ENCODE measurements around the gene TLCD2. TPM values are rescaled to one million over a fixed set of nuclear protein-coding genes. Genes with fewer than 3 reads are reported as not detected.
A peak's percentile ranks its signal among the peaks of the same experiment; 100 is the strongest.
"Not testable (repeated sequence)": the region's sequence is repeated elsewhere in the genome, so short reads cannot be mapped to it uniquely, and the experiment has no call there.

Gene TLCD2
- total RNA-seq, 1 donor from 2014 or later = 0.13 TPM

GRCh38 chr17:1731194-1731506 is 21.0 kb upstream of the TLCD2 start:
- Mint-ChIP-seq H3K4me3 (no peak overlapping the region), H3K9me3 (no peaks in the 10 kb centered on the region), H3K27ac (no peak overlapping the region), H3K36me3 (ENCODE audit: low read depth) (peaks cover 17% of the 10 kb centered on the region), H3K27me3 (ENCODE audit: insufficient read depth) (no peaks in the 10 kb centered on the region), H3K4me1 (ENCODE audit: low read depth) (peaks cover 13% of the 10 kb centered on the region)
- intact Hi-C loops (cut with micrococcal nuclease) = no loop called here
- no peak for DNase-seq (ENCODE audit: low spot score)

GRCh38 chr17:1730326-1731193 is 20.4 kb upstream of the TLCD2 start:
- no peaks in the 10 kb centered on the region for H3K9me3 Mint-ChIP-seq
- intact Hi-C loops (cut with micrococcal nuclease) = no loop called here
- no peaks in the 10 kb centered on the region for H3K27me3 Mint-ChIP-seq (ENCODE audit: insufficient read depth)
- H3K4me1 Mint-ChIP-seq (ENCODE audit: low read depth) = peaks cover 16% of the 10 kb centered on the region
- peaks cover 16% of the 10 kb centered on the region for H3K36me3 Mint-ChIP-seq (ENCODE audit: low read depth)
- H3K27ac Mint-ChIP-seq = no peak overlapping the region
- DNase-seq (ENCODE audit: low spot score) = no peak
- H3K4me3 Mint-ChIP-seq = no peak overlapping the region

- no peak for DNase-seq (ENCODE audit: low spot score)
- H3K36me3 Mint-ChIP-seq (ENCODE audit: low read depth) = peaks cover 17% of the 10 kb centered on the region
- intact Hi-C loops (cut with micrococcal nuclease) = no loop called here
- H3K4me3 Mint-ChIP-seq = no peak overlapping the region
- no peak overlapping the region for H3K27ac Mint-ChIP-seq
- H3K4me1 Mint-ChIP-seq (ENCODE audit: low read depth) = peaks cover 18% of the 10 kb centered on the region
- H3K9me3 Mint-ChIP-seq = no peaks in the 10 kb centered on the region
- no peaks in the 10 kb centered on the region for H3K27me3 Mint-ChIP-seq (ENCODE audit: insufficient read depth)
Measured at GRCh38 chr17:1729966-1730325, 19.8 kb upstream of the TLCD2 start.

- intact Hi-C loops (cut with micrococcal nuclease) = no loop called here
- peaks cover 21% of the 10 kb centered on the region for H3K4me1 Mint-ChIP-seq (ENCODE audit: low read depth)
- H3K9me3 Mint-ChIP-seq = no peaks in the 10 kb centered on the region
- H3K4me3 Mint-ChIP-seq = peak overlapping the region; percentile 45
- no peak for DNase-seq (ENCODE audit: low spot score)
- H3K27me3 Mint-ChIP-seq (ENCODE audit: insufficient read depth) = no peaks in the 10 kb centered on the region
- H3K36me3 Mint-ChIP-seq (ENCODE audit: low read depth) = peaks cover 13% of the 10 kb centered on the region
- H3K27ac Mint-ChIP-seq = no peak overlapping the region
Measured at GRCh38 chr17:1727876-1728630, 17.9 kb upstream of the TLCD2 start.

GRCh38 chr17:1727258-1727789 is 17.1 kb upstream of the TLCD2 start:
- Mint-ChIP-seq H3K27me3 (ENCODE audit: insufficient read depth) (no peaks in the 10 kb centered on the region), H3K4me3 (no peak overlapping the region), H3K9me3 (no peaks in the 10 kb centered on the region), H3K4me1 (ENCODE audit: low read depth) (peaks cover 26% of the 10 kb centered on the region), H3K36me3 (ENCODE audit: low read depth) (peaks cover 13% of the 10 kb centered on the region), H3K27ac (no peak overlapping the region)
- intact Hi-C loops (cut with micrococcal nuclease) = no loop called here
- no peak for DNase-seq (ENCODE audit: low spot score)

GRCh38 chr17:1726626-1727257 is 16.6 kb upstream of the TLCD2 start:
- H3K27me3 Mint-ChIP-seq (ENCODE audit: insufficient read depth) = no peaks in the 10 kb centered on the region
- DNase-seq (ENCODE audit: low spot score) = no peak
- H3K36me3 Mint-ChIP-seq (ENCODE audit: low read depth) = peaks cover 13% of the 10 kb centered on the region
- no peak overlapping the region for H3K4me3 Mint-ChIP-seq
- H3K9me3 Mint-ChIP-seq = no peaks in the 10 kb centered on the region
- H3K4me1 Mint-ChIP-seq (ENCODE audit: low read depth) = peaks cover 26% of the 10 kb centered on the region
- intact Hi-C loops (cut with micrococcal nuclease) = no loop called here
- H3K27ac Mint-ChIP-seq = no peak overlapping the region

- intact Hi-C loops (cut with micrococcal nuclease) = loop anchor here (2.0 kb wide), 1 partner anchor 41 kb away; the partner anchor contains the start of gene PRPF8
- peaks cover 28% of the 10 kb centered on the region for H3K4me1 Mint-ChIP-seq (ENCODE audit: low read depth)
- H3K9me3 Mint-ChIP-seq = no peaks in the 10 kb centered on the region
- no peak for DNase-seq (ENCODE audit: low spot score)
- peaks cover 13% of the 10 kb centered on the region for H3K36me3 Mint-ChIP-seq (ENCODE audit: low read depth)
- no peaks in the 10 kb centered on the region for H3K27me3 Mint-ChIP-seq (ENCODE audit: insufficient read depth)
- peak overlapping the region; percentile 83 for H3K4me3 Mint-ChIP-seq
- peak overlapping the region; percentile 23 for H3K27ac Mint-ChIP-seq
Measured at GRCh38 chr17:1725642-1726511, 15.7 kb upstream of the TLCD2 start.

- no peak for DNase-seq (ENCODE audit: low spot score)
- Mint-ChIP-seq H3K9me3 (no peaks in the 10 kb centered on the region), H3K27ac (peak overlapping the region; percentile 23), H3K4me3 (peak overlapping the region; percentile 83), H3K27me3 (ENCODE audit: insufficient read depth) (no peaks in the 10 kb centered on the region), H3K4me1 (ENCODE audit: low read depth) (peaks cover 32% of the 10 kb centered on the region), H3K36me3 (ENCODE audit: low read depth) (peaks cover 13% of the 10 kb centered on the region)
- intact Hi-C loops (cut with micrococcal nuclease) = loop anchor here (1.0 to 5.0 kb wide), 3 partner anchors 9 to 40 kb away; partner anchors contain the start of genes PRPF8 and SERPINF1
Measured at GRCh38 chr17:1724869-1725641, 14.9 kb upstream of the TLCD2 start.

- H3K27ac Mint-ChIP-seq = peak within 1 kb of the TSS; percentile 78
- DNase-seq (ENCODE audit: low spot score) = peak; percentile 85
- H3K36me3 Mint-ChIP-seq (ENCODE audit: low read depth) = peaks cover 9% of the 10 kb centered on the region
- H3K27me3 Mint-ChIP-seq (ENCODE audit: insufficient read depth) = no peaks in the 10 kb centered on the region
- intact Hi-C loops (cut with micrococcal nuclease) = loop anchor here (1.0 to 5.0 kb wide), 3 partner anchors 8 to 40 kb away; partner anchors contain the start of genes PRPF8 and SERPINF1
- no peaks in the 10 kb centered on the region for H3K9me3 Mint-ChIP-seq
- peak within 1 kb of the TSS; percentile 83 for H3K4me3 Mint-ChIP-seq
- peaks cover 26% of the 10 kb centered on the region for H3K4me1 Mint-ChIP-seq (ENCODE audit: low read depth)
Measured at GRCh38 chr17:1724351-1724868, 14.2 kb upstream of the TLCD2 start, which contains the start of gene WDR81. TSS of gene WDR81 (plus strand) at chr17:1724704. CDS start at chr17:1724960, 256 bp downstream.

GRCh38 chr17:1722022-1722421 is 11.8 kb upstream of the TLCD2 start:
- not testable (repeated sequence) for DNase-seq (ENCODE audit: low spot score); H3K27ac Mint-ChIP-seq; H3K9me3 Mint-ChIP-seq; H3K36me3 Mint-ChIP-seq (ENCODE audit: low read depth); H3K4me3 Mint-ChIP-seq; H3K27me3 Mint-ChIP-seq (ENCODE audit: insufficient read depth)
- intact Hi-C loops (cut with micrococcal nuclease) = loop anchor here (5.0 kb wide), 1 partner anchor 40 kb away; the partner anchor contains the start of gene SERPINF1
- H3K4me1 Mint-ChIP-seq (ENCODE audit: low read depth) = peaks cover 32% of the 10 kb centered on the region

- DNase-seq (ENCODE audit: low spot score) = peak; percentile 55
- Mint-ChIP-seq H3K4me1 (ENCODE audit: low read depth) (peaks cover 33% of the 10 kb centered on the region), H3K9me3 (no peaks in the 10 kb centered on the region), H3K36me3 (ENCODE audit: low read depth) (peaks cover 4% of the 10 kb centered on the region), H3K27ac (peak overlapping the region; percentile 52), H3K27me3 (ENCODE audit: insufficient read depth) (no peaks in the 10 kb centered on the region), H3K4me3 (no peak overlapping the region)
- intact Hi-C loops (cut with micrococcal nuclease) = loop anchor here (1.0 to 5.0 kb wide), 2 partner anchors 41 to 63 kb away; partner anchors contain the start of gene SERPINF1
Measured at GRCh38 chr17:1720856-1721386, 10.7 kb upstream of the TLCD2 start.
